Measurements from ENCODE around the gene DENND2A. TPM values are rescaled to one million over a fixed set of nuclear protein-coding genes. Genes with fewer than 3 reads are reported as not detected.

DENND2A gene, protein sequence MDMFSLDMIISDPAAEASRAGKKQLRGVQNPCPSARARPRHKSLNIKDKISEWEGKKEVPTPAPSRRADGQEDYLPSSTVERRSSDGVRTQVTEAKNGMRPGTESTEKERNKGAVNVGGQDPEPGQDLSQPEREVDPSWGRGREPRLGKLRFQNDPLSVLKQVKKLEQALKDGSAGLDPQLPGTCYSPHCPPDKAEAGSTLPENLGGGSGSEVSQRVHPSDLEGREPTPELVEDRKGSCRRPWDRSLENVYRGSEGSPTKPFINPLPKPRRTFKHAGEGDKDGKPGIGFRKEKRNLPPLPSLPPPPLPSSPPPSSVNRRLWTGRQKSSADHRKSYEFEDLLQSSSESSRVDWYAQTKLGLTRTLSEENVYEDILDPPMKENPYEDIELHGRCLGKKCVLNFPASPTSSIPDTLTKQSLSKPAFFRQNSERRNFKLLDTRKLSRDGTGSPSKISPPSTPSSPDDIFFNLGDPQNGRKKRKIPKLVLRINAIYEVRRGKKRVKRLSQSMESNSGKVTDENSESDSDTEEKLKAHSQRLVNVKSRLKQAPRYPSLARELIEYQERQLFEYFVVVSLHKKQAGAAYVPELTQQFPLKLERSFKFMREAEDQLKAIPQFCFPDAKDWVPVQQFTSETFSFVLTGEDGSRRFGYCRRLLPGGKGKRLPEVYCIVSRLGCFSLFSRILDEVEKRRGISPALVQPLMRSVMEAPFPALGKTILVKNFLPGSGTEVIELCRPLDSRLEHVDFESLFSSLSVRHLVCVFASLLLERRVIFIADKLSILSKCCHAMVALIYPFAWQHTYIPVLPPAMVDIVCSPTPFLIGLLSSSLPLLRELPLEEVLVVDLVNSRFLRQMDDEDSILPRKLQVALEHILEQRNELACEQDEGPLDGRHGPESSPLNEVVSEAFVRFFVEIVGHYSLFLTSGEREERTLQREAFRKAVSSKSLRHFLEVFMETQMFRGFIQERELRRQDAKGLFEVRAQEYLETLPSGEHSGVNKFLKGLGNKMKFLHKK
- total RNA-seq (10 to 100 TPM in 1 of 2 donors, 1 to 10 TPM in 1; 9.3 to 17.4 TPM), polyA plus RNA-seq (ENCODE audit: insufficient read length in 6 of 6) (10 to 100 TPM; 35.8 to 47.2 (median 41.2) TPM)
- long read RNA-seq, donor 1, partial matches to known transcripts = 1,073 of 1,099 reads
- long read RNA-seq, donor 1, other reads (novel, unspliced or antisense) = 24 of 1,099 reads
- long read RNA-seq, donor 2, partial matches to known transcripts = 0 of 2 reads
- long read RNA-seq, donor 2, other reads (novel, unspliced or antisense) = 0 of 2 reads
- long read RNA-seq, donor 3, transcript DENND2A-201 (19 exons, 3,735 nt) = major isoform, 5 of 10 reads
- long read RNA-seq, donor 3, partial matches to known transcripts = 0 of 10 reads
- long read RNA-seq, donor 3, other reads (novel, unspliced or antisense) = 0 of 10 reads
- long read RNA-seq, donor 4, partial matches to known transcripts = 0 of 1 reads
- long read RNA-seq, donor 4, other reads (novel, unspliced or antisense) = 1 of 1 reads
- long read RNA-seq, donor 5, partial matches to known transcripts = 16 of 17 reads
- long read RNA-seq, donor 5, other reads (novel, unspliced or antisense) = 0 of 17 reads
- long read RNA-seq, donor 6, partial matches to known transcripts = 0 of 6 reads
- long read RNA-seq, donor 6, other reads (novel, unspliced or antisense) = 0 of 6 reads
- long read RNA-seq, donor 7, partial matches to known transcripts = 0 of 2 reads
- long read RNA-seq, donor 7, other reads (novel, unspliced or antisense) = 0 of 2 reads
- long read RNA-seq, donor 8, partial matches to known transcripts = 0 of 4 reads
- long read RNA-seq, donor 8, other reads (novel, unspliced or antisense) = 0 of 4 reads
- long read RNA-seq, donor 9 = 0 reads
- long read RNA-seq, donor 10, partial matches to known transcripts = 3 of 3 reads
- long read RNA-seq, donor 10, other reads (novel, unspliced or antisense) = 0 of 3 reads
- long read RNA-seq, donor 11, partial matches to known transcripts = 654 of 1,627 reads
- long read RNA-seq, donor 11, other reads (novel, unspliced or antisense) = 967 of 1,627 reads
- long read RNA-seq, donor 12, partial matches to known transcripts = 0 of 4 reads
- long read RNA-seq, donor 12, other reads (novel, unspliced or antisense) = 0 of 4 reads

DNA sequence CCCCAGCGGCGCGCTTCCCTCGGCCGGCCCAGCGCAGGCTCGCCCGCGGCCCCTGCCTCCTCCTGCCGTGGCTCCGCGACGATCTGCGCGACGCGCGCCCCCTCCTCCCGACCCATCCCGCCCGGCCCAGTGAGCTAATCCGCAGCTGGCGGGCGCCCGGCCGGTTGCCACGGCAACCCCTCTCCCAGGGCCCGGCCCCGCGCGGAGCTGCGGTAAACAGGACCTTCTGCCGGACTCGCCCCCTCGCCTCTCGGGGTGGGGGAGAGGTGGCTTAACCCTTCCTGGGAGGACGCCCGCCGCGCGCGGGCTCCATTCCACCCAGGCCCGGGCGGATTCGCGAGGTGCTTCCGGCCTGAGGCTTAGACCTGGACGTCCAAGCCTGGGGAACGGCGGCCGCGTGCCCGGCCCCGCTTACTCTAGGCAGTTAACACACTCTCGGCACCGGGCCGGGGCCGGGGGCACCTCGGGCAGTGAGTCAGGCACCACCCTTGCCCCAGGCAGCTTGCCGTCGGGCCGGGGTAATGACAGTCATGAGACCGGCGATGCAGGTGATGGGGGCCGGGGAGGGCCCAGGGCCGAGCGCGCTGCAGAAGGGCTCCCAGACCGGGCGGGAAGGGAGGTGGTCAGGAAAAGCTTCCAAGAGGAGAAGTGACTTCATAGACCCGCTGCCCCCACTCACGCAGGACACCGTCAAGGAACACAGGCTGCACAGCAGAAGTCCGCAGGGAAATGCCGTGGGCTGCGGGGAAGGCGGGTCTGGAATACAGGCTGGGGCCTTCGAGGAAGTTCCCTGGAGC, at the start of gene DENND2A:
TSS of gene DENND2A (minus strand) at position 87 of the 797 bp plus-strand sequence. CDS start 38,416 bp downstream, outside the sequence.
- peak; percentile 64 to 96 (median 86) for DNase-seq

DNA sequence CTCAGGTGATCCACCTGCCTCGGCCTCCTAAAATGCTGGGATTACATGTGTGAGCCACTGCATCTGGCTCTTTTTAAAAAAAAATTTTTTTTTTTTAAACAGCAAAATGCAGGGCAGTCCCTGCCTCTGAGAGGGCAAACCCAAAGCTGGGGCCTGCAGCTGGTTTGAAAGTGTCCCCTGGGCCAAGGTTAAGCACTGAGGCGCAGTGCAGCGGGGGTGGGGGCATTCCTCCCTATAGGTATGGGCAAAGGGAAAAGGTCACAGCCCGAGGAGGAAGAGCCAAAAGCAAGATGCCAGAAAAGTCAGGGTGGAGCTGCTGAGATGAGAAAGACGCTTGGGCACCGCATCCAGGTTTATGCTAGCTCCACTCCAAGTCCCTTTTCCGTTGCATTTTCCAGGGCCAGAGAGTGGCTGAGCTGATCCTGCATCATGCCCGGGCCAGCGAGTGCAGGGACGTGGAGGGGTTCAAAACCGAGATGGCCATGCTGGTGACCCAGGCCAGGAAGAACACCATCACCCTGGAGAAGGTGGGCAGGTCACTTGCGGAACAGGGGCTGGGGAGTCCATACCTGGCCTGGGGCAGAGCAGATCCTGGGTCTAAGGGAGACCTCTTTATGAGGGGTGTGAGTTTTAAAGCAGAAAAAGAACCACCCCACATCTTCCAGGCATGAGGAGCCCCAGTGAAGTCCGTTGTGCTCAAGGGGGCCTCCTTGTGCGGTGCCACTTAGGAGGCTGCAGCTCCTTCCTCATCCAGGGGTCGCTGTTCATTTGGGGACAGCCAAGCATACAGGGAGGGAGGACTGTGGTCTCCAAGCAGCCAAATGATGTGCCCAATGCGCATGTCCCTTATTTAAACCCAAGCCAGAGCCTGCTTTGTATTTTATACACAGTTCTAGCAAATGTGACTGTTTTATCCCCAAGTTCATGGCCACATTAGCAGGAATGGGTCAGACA, 48.9 kb upstream of the DENND2A start:
- Histone ChIP-seq H3K27me3 (no peaks in the 10 kb centered on the region), H3K36me3 (peaks cover 0 to 45% of the 10 kb centered on the region in 2 donors), H3K4me1 (no peaks in the 10 kb centered on the region), H3K9me3 (no peaks in the 10 kb centered on the region), H3K27ac (no peak overlapping the region), H3K4me3 (no peak overlapping the region)
- no peak for DNase-seq
- no peak for TF ChIP-seq CTCF (IDR thresholded peaks at IDR 0.05)
- intact Hi-C loops (cut with DNase I) = no loop called here
- ATAC-seq = no peak

More for the DNA sequence above, at the start of gene DENND2A:
- no peaks in the 10 kb centered on the region for H3K9me3 ChIP-seq
- no peak for TF ChIP-seq CTCF (IDR thresholded peaks at IDR 0.05)
- peak; percentile 56 for ATAC-seq
- peaks cover 0 to 20% of the 10 kb centered on the region in 2 donors for H3K4me1 ChIP-seq
- peak within 1 kb of the TSS; percentile 72 to 81 for H3K27ac ChIP-seq
- peak within 1 kb of the TSS; percentile 40 to 42 for H3K4me3 ChIP-seq
- intact Hi-C loops (cut with DNase I) = no loop called here
- H3K36me3 ChIP-seq = no peaks in the 10 kb centered on the region
- peaks cover 19 to 80% of the 10 kb centered on the region in 2 donors for H3K27me3 ChIP-seq

DNA sequence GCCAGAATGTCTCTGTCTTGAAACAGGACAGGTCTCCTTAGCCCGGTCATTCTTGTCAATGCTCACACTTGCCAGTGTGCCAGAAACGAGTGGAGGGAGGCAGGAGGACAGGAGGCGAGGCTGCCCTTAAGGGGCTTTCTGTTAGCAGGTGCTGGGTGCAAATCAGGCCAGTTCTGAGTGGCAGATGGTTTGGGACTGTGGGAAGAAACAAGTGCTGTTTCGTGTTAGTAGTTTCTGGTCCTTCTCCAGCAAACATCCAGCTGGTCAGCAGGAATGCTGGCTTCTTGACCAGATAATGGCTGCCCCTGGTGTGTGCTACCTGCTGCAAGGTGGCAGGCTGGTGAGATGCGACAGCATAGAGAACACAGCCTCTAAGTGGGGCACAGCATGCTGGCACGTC, 47.7 kb upstream of the DENND2A start:
- H3K4me3 ChIP-seq = no peak overlapping the region
- peaks cover 0 to 50% of the 10 kb centered on the region in 2 donors for H3K36me3 ChIP-seq
- H3K27ac ChIP-seq = no peak overlapping the region
- no peak for DNase-seq
- no peak for ATAC-seq
- no peak for TF ChIP-seq CTCF (IDR thresholded peaks at IDR 0.05)
- no peaks in the 10 kb centered on the region for H3K4me1 ChIP-seq
- no peaks in the 10 kb centered on the region for H3K9me3 ChIP-seq
- no peaks in the 10 kb centered on the region for H3K27me3 ChIP-seq
- intact Hi-C loops (cut with DNase I) = no loop called here
